ENCODE results near the gene GPR141.

GPR141 gene

GRCh38 chr7:37732888-37733287, 49.3 kb downstream of the GPR141 start:
- no peak for DNase-seq (ENCODE audit: low read depth)

GRCh38 chr7:37735196-37735595, 51.6 kb downstream of the GPR141 start:
- DNase-seq (ENCODE audit: low read depth) = no peak

GRCh38 chr7:37738321-37738720, 54.8 kb downstream of the GPR141 start:
- DNase-seq (ENCODE audit: low read depth) = no peak

GRCh38 chr7:37740398-37740797, 56.8 kb downstream of the GPR141 start:
- DNase-seq (ENCODE audit: low read depth) = no peak

GRCh38 chr7:37741776-37742175, 58.2 kb downstream of the GPR141 start:
- DNase-seq (ENCODE audit: low read depth) = no peak

- no peak for DNase-seq (ENCODE audit: low read depth)
These were observed 67.5 kb downstream of the GPR141 start for GRCh38 chr7:37751096-37751495.

- no peak for DNase-seq (ENCODE audit: low read depth)
These were observed 70.0 kb downstream of the GPR141 start for GRCh38 chr7:37753398-37754050.

- DNase-seq (ENCODE audit: low read depth) = no peak
These were observed 73.4 kb downstream of the GPR141 start for GRCh38 chr7:37756797-37757551.

- no peak for DNase-seq (ENCODE audit: low read depth)
These were observed 74.0 kb downstream of the GPR141 start for GRCh38 chr7:37757563-37757962.

- no peak for DNase-seq (ENCODE audit: low read depth)
These were observed 75.0 kb downstream of the GPR141 start for GRCh38 chr7:37758501-37759045.

- no peak for DNase-seq (ENCODE audit: low read depth)
These were observed 76.0 kb downstream of the GPR141 start for GRCh38 chr7:37759526-37759925.

- DNase-seq (ENCODE audit: low read depth) = no peak
These were observed 81.9 kb downstream of the GPR141 start for GRCh38 chr7:37765421-37765829.

- DNase-seq (ENCODE audit: low read depth) = no peak
These were observed 82.4 kb downstream of the GPR141 start for GRCh38 chr7:37765872-37766525.

GRCh38 chr7:37768611-37769010, 85.0 kb downstream of the GPR141 start:
- DNase-seq (ENCODE audit: low read depth) = no peak

GRCh38 chr7:37769291-37769690, 85.7 kb downstream of the GPR141 start:
- DNase-seq (ENCODE audit: low read depth) = no peak

GRCh38 chr7:37769726-37770125, 86.2 kb downstream of the GPR141 start:
- DNase-seq (ENCODE audit: low read depth) = no peak

- no peak for DNase-seq (ENCODE audit: low read depth)
These were observed 87.3 kb downstream of the GPR141 start for GRCh38 chr7:37770838-37771237.

- DNase-seq (ENCODE audit: low read depth) = no peak
These were observed 87.8 kb downstream of the GPR141 start for GRCh38 chr7:37771342-37771741.

- DNase-seq (ENCODE audit: low read depth) = no peak
These were observed 88.2 kb downstream of the GPR141 start for GRCh38 chr7:37771801-37772200.

- no peak for DNase-seq (ENCODE audit: low read depth)
These were observed 92.4 kb downstream of the GPR141 start for GRCh38 chr7:37775921-37776320.

GRCh38 chr7:37781156-37781555, 97.6 kb downstream of the GPR141 start:
- DNase-seq (ENCODE audit: low read depth) = no peak

- DNase-seq (ENCODE audit: low read depth) = no peak
These were observed 98.6 kb downstream of the GPR141 start for GRCh38 chr7:37782166-37782565.

- no peak for DNase-seq (ENCODE audit: low read depth)
These were observed 100.4 kb downstream of the GPR141 start for GRCh38 chr7:37784015-37784414.

Measured in stimulated activated CD8-positive, alpha-beta memory T cell treated with anti-CD3 and anti-CD28 coated beads, Interleukin-12 subunit alpha, Interleukin-12 subunit beta, amount 100 ng/mL, for 4 hours (primary cell).